Stimulated activated CD4-positive, alpha-beta T cell treated with anti-CD3 and anti-CD28 coated beads, Interleukin-12 subunit alpha, Interleukin-12 subunit beta, amount 100 ng/mL, for 4 hours (primary cell): Measurements from ENCODE around the gene RAB31.
"Not testable (repeated sequence)": the region's sequence is repeated elsewhere in the genome, so short reads cannot be mapped to it uniquely, and the experiment has no call there.

Source experiments
- DNase-seq: peaks from one replicate; pipeline ENCODE4 v3.0.0-alpha.2; 2020

The RAB31 gene

DNA sequence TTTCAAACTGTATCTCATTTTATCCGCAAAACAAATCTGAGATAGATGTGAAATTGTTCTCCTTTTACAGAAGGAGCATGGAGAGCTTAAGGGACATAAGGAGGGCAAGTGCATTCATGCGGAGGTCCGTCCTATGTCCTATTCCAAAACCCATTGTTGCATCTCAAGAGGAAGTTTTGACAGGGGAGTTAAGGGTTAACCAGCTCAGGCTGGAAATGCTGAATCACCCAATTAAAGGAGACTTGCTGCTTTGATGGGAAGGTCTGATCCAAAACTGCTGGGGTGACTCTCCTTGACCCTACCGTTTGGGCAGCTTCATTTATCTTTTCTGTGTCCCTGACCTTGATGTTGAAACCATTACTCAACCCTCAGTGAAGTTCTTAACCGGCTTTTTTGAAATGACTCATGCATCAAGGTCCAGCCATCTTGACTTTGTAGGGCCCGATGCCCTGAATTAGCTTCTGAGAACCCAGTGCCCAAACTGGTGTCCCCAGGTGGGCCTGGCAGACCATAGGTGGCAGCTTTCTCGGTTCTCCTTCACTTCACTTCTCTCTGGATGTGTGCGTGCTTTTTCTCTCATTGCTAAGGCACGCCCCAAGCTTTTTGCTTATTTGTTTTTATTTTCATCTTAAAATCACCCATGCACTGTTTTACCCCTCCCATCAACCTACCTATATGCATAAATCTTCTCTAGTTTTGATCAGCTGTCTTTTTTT lies 161.8 kb downstream of the RAB31 start:
- no peak for DNase-seq

DNA sequence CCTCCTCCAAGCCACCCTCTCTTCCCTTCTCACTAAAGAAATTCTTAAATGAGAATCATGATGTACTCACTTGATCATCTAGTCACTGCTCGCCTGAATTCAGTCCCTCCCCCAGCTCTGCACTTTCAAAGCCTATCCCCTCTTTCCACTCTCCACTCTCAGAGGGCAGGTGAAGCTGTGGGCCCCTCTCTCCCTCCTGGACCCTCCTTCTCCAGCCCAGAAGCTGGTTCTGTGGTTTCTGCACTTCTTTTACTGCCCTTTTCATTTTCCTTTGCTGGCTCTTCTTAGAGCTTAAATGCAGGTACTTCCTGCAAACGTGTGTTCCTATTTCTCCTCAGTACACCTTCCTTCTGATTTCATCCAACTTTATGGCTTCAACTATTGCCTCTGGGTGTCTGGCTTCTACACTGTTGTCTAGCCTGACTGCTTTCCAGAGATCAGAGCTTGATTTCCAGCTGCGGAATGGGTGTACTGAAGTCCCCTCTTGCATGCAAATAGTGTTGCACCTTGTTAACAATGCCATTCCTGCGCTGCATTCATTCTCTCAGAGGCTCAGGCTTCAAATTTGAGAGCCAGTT lies 162.4 kb downstream of the RAB31 start:
- no peak for DNase-seq

GRCh38 chr18:9871244-9871746 lies 163.2 kb downstream of the RAB31 start:
- no peak for DNase-seq

DNA sequence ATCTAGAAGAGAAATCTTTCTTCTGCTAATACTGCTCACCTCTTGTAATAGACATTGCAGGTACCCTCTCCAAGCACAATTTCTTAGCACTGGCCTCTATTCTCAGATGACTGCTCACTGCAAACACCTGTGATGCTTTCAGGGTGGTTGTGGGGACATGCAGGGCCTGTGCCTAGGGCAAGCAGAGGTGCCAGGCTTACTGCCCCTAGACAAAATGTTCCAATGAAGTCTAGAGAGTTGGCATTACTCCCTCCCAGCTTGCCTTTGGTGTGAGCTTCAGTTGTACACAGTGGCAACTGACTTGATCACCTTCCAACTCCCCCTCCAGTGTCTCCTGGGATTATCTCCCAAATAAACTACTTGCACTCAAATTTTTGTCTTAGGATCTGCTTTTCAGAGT lies 164.7 kb downstream of the RAB31 start:
- no peak for DNase-seq

DNA sequence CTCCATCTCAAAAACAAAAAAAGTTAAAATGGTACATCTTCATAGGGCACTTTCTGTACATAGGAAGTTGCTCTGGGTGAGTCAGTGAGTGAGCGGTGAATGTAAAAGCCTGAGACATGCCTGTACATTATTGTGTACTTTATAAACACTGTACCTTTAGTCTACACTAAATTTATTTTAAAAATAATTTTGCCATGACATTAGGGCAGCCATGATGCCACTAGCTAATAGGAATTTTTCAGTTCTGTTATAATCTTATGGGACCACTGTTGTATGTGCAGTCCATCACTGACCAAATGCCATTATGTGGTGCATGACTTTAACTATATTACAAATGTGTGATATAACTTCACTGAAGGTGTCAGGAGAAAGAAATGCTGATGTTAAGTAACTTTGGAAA lies 166.6 kb downstream of the RAB31 start:
- DNase-seq = no peak

DNA sequence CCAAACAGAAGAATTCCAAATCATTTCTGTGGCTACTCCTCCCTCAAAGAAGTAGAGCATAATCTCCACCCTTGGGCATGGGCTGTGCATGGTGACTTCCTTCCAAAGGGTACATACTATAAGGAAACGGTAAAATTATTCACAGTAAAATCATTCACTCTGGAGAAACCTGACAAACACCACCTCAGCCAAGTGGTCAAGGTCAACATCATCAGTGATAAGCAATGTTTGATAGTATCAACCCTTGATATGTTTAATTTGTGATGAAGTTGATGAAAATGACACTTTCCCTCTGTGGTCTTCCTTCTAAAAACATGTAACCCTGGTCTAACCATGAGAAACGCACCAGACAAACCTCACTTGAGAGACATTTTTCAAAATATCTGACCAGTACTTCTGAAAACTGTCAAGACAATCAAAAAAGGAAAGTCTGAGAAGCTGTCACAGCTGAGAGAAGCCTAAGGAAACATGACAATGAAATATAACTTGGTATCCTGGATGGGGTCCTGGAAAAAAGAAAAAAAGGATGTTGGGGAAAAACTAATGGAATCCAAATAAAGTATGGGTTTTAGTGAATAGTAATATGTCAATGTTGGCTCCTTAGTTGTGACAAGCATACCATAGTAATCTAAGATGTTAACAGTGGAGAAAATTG lies 168.2 kb downstream of the RAB31 start:
- DNase-seq = no peak

- DNase-seq = no peak
Observed at GRCh38 chr18:9876867-9877654, 169.0 kb downstream of the RAB31 start.

- no peak for DNase-seq
Observed at GRCh38 chr18:9877655-9878014, 169.5 kb downstream of the RAB31 start.

DNA sequence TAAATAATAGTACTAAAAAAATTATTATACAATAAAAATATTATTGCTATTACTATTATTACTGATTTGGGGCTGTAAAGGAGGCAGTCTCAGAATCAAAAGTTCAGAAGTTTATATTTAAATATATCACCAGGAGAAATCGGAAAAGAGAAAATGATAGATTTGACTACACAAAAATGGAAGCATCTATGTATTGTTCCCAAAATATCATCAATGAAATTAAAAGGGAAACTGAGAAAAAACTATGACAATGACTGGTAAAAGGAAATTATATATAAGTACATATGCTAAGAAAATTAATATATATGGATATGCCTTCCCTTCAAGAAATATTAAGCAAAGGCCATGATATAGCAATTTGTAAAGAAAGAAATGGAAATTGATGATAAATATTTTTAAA lies 170.0 kb downstream of the RAB31 start:
- DNase-seq = no peak

DNA sequence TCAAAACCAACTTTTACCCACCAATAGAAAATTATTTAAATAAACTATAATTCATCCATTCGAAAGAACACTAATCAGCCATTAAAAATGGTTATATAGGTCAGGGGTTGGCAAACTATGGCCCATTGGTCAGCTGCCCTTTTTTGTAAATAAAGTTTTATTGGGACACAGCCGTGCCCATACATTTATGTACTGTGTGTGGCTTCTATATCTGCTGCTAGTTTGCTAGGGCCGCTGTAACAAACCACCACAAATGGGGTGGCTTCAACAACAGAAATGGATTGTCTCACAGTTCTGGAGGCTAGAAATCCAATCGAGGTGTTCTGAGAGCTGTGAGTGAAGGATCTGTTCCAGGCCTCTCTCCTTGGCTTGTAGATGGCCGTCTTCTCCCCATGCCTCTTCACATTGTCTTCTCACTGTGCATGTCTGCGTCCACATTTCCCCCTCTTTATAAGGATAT lies 170.7 kb downstream of the RAB31 start:
- DNase-seq = no peak

DNA sequence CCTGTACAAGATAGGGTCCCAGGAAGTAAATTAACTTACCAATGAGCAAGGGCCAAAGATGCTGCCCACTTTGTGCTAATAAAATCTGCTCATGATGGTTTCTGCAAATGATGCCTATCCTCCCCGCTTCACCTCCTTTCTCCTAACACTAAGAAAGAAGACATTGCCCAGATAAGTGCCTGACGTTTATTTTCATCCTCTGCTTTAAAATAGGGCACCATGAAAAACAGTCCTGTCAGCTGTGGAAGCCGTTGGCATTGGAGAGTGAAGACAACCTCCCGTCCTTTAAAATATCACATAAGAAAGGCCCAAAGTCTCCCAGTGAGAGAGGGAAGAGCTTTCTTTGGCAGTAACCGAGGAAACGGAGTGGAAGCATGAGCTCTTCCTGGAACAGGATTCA lies 176.0 kb downstream of the RAB31 start:
- DNase-seq = no peak

- DNase-seq = no peak
Observed at GRCh38 chr18:9884532-9885140, 176.5 kb downstream of the RAB31 start.

- DNase-seq = no peak
Observed at GRCh38 chr18:9885170-9886004, 177.3 kb downstream of the RAB31 start, which contains the start of gene TXNDC2. TSS of gene TXNDC2 (plus strand) at chr18:9885973. CDS start at chr18:9886681, 708 bp downstream.

DNA sequence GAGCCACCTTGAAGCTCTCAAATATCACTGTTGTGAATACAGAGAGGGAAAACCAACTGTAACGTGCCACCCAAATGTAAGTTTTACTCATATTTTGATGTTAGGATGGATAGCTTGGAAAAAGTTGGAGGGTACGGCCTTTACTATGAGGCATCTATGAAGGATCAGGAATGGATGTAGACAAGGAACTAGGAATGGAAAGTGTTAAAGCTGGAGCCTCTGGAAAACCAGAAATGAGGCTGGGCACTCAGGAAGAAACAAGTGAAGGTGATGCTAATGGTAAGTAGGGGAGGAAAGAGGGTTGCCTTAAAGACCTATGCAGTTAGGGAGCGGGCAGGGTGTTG lies 177.9 kb downstream of the RAB31 start:
- no peak for DNase-seq

- no peak for DNase-seq
Observed at GRCh38 chr18:9887992-9888391, 179.9 kb downstream of the RAB31 start.

- DNase-seq = no peak
Observed at GRCh38 chr18:9890196-9890595, 182.1 kb downstream of the RAB31 start.

- DNase-seq = no peak
Observed at GRCh38 chr18:9890957-9891356, 182.9 kb downstream of the RAB31 start.

DNA sequence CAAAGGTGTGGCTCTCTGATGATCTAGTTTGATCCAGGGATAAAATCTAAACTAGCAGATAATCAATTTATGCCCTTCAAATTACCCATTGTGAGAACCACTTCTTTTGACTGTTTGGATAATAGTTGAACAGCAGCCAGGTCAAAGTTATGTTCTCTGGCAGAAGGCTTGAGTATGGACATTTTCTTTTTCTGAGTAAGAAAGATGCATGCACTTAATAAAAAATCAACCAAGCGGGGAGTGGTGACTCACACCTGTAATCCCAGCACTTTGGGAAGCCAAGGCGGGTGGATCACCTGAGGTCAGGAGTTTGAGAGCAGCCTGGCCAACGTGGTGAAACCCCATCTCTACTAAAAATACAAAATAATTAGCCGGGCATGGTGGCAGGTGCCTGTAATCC lies 183.4 kb downstream of the RAB31 start:
- DNase-seq = not testable (repeated sequence)

DNA sequence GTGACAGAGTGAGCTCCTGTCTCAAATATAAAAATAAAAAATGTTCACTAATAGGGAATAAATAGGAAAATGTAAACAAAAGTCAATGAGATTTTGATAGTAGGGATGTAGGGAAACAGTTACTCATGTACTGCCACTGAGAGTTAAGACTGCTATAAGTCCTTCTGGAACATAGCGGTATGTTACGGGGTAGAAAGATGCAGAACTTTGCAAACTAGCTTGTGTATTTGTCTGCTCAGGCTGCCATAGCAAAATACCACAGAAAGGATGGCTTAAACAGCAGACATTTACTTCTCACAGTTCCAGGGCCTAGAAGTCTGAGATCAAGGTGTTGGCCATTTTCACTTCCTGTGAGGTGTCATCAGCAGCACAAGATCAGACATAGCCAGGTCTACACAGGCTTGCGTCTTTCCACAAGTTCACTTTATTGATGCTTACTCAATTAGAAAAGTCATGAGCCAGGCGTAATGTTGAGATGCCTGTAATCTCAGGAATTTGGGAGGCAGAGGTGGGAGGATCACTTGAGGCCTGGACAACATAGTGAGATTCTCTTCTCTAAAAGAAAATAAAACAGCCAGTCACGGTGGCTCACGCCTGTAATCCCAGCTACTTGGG lies 186.5 kb downstream of the RAB31 start:
- DNase-seq = no peak

GRCh38 chr18:9897129-9897528 lies 189.0 kb downstream of the RAB31 start:
- no peak for DNase-seq

DNA sequence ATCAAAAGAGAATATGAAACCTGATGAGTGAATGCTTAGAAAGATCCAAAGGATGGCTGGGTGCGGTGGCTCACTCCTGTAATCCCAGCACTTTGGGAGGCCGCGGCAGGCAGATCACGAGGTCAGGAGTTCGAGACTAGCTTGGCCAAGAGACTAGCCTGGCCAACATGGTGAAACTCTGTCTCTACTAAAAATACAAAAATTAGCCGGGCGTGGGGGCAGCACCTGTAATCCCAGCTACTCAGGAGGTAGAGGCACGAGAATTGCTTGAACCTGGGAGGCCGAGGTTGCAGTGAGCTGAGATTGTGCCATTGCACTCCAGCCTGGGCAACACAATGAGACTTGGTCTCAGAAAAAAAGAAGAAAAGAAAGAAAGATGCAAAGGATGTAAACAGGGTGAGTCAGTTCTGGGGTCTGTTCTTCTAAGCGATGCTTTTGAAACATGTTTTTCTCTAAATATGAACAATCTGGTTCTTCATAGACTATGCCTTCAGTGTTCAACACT lies 189.7 kb downstream of the RAB31 start:
- DNase-seq = not testable (repeated sequence)
